ENCODE data around the gene RSAD2. TPM values are rescaled to one million over a fixed set of nuclear protein-coding genes. Genes with fewer than 3 reads are reported as not detected.

The RSAD2 gene
- total RNA-seq, result 1 to 10 TPM; 7.9 to 8.6 TPM

- ChIA-PET CTCF (interaction anchor here (0.6 to 5.7 kb wide), 6 partner anchors 11 to 166 kb away, joined by 3 to 40 read pairs (median 5); partner anchors contain the start of gene CMPK2), POLR2A (interaction anchor here (1.3 kb wide), 2 partner anchors 11 to 32 kb away, joined by 3 to 6 read pairs; no protein-coding TSS in a partner anchor)
- Mint-ChIP-seq H3K36me3 (no peaks in the 10 kb centered on the region), H3K9me3 (peaks cover 4% of the 10 kb centered on the region), H3K4me1 (ENCODE audit: low read depth) (peaks cover 52% of the 10 kb centered on the region), H3K4me3 (peak within 1 kb of the TSS; percentile 56), H3K27ac (peak within 1 kb of the TSS; percentile 15), H3K27me3 (peaks cover 2% of the 10 kb centered on the region)
- DNase-seq, result peak; percentile 39
- intact Hi-C loops (cut with micrococcal nuclease), result loop anchor here (1.0 to 2.0 kb wide), 3 partner anchors 11 to 42 kb away; no protein-coding TSS in a partner anchor
Measured at GRCh38 chr2:6877402-6878304, at the start of gene RSAD2. TSS of gene RSAD2 (plus strand) at chr2:6877777. CDS start at chr2:6877801, 24 bp downstream.

GRCh38 chr2:6828299-6828584, 49.3 kb upstream of the RSAD2 start:
- intact Hi-C loops (cut with micrococcal nuclease), result loop anchor here (5.0 kb wide), 1 partner anchor 89 kb away; the partner anchor contains the start of gene RNF144A
- ChIA-PET POLR2A (no interaction called here), CTCF (interaction anchor here (5.5 kb wide), 1 partner anchor 216 kb away, joined by 41 read pairs; no protein-coding TSS in a partner anchor)
- Mint-ChIP-seq H3K36me3 (peaks cover 8% of the 10 kb centered on the region), H3K27ac (no peak overlapping the region), H3K27me3 (no peaks in the 10 kb centered on the region), H3K9me3 (peaks cover 24% of the 10 kb centered on the region), H3K4me1 (ENCODE audit: low read depth) (peaks cover 13% of the 10 kb centered on the region), H3K4me3 (no peak overlapping the region)
- no peak for DNase-seq

GRCh38 chr2:6831229-6831628, 46.3 kb upstream of the RSAD2 start:
- no peak for DNase-seq
- H3K4me1 Mint-ChIP-seq (ENCODE audit: low read depth), result peaks cover 21% of the 10 kb centered on the region
- ChIA-PET POLR2A (no interaction called here), CTCF (interaction anchor here (2.0 kb wide), 1 partner anchor 213 kb away, joined by 5 read pairs; no protein-coding TSS in a partner anchor)
- no peaks in the 10 kb centered on the region for H3K27me3 Mint-ChIP-seq
- no peak overlapping the region for H3K4me3 Mint-ChIP-seq
- peaks cover 9% of the 10 kb centered on the region for H3K36me3 Mint-ChIP-seq
- intact Hi-C loops (cut with micrococcal nuclease), result no loop called here
- H3K9me3 Mint-ChIP-seq, result peaks cover 39% of the 10 kb centered on the region
- no peak overlapping the region for H3K27ac Mint-ChIP-seq

- CTCF ChIA-PET, result interaction anchor here (2.0 kb wide), 1 partner anchor 211 kb away, joined by 5 read pairs; no protein-coding TSS in a partner anchor
- DNase-seq, result no peak
- intact Hi-C loops (cut with micrococcal nuclease), result no loop called here
Measured at GRCh38 chr2:6832596-6833299, 44.8 kb upstream of the RSAD2 start.

GRCh38 chr2:6833300-6833604, 44.3 kb upstream of the RSAD2 start:
- peak overlapping the region; percentile 64 for H3K27ac Mint-ChIP-seq
- peak overlapping the region; percentile 13 for H3K4me3 Mint-ChIP-seq
- POLR2A ChIA-PET, result no interaction called here
- intact Hi-C loops (cut with micrococcal nuclease), result no loop called here
- peaks cover 14% of the 10 kb centered on the region for H3K4me1 Mint-ChIP-seq (ENCODE audit: low read depth)
- H3K9me3 Mint-ChIP-seq, result peaks cover 39% of the 10 kb centered on the region
- no peak for DNase-seq
- H3K27me3 Mint-ChIP-seq, result no peaks in the 10 kb centered on the region
- CTCF ChIA-PET, result no interaction called here
- peaks cover 9% of the 10 kb centered on the region for H3K36me3 Mint-ChIP-seq

More at GRCh38 chr2:6832596-6833299, 44.8 kb upstream of the RSAD2 start:
- H3K36me3 Mint-ChIP-seq, result peaks cover 9% of the 10 kb centered on the region
- peak overlapping the region; percentile 13 for H3K4me3 Mint-ChIP-seq
- H3K9me3 Mint-ChIP-seq, result peaks cover 39% of the 10 kb centered on the region
- H3K27me3 Mint-ChIP-seq, result no peaks in the 10 kb centered on the region
- H3K27ac Mint-ChIP-seq, result peak overlapping the region; percentile 64
- H3K4me1 Mint-ChIP-seq (ENCODE audit: low read depth), result peaks cover 17% of the 10 kb centered on the region
- POLR2A ChIA-PET, result no interaction called here

- ChIA-PET CTCF (no interaction called here), POLR2A (no interaction called here)
- Mint-ChIP-seq H3K36me3 (peaks cover 11% of the 10 kb centered on the region), H3K4me1 (ENCODE audit: low read depth) (peaks cover 14% of the 10 kb centered on the region), H3K27me3 (no peaks in the 10 kb centered on the region), H3K27ac (no peak overlapping the region), H3K9me3 (peaks cover 39% of the 10 kb centered on the region), H3K4me3 (no peak overlapping the region)
- DNase-seq, result no peak
- intact Hi-C loops (cut with micrococcal nuclease), result loop anchor here (2.0 kb wide), 1 partner anchor 31 kb away; the partner anchor contains the start of gene CMPK2
Measured at GRCh38 chr2:6834163-6834562, 43.4 kb upstream of the RSAD2 start.

- H3K27ac Mint-ChIP-seq, result no peak overlapping the region
- H3K4me3 Mint-ChIP-seq, result no peak overlapping the region
- peaks cover 14% of the 10 kb centered on the region for H3K4me1 Mint-ChIP-seq (ENCODE audit: low read depth)
- intact Hi-C loops (cut with micrococcal nuclease), result loop anchor here (1.0 to 2.0 kb wide), 2 partner anchors 29 to 42 kb away; partner anchors contain the start of genes CMPK2 and RSAD2
- H3K9me3 Mint-ChIP-seq, result peaks cover 40% of the 10 kb centered on the region
- DNase-seq, result no peak
- no peaks in the 10 kb centered on the region for H3K27me3 Mint-ChIP-seq
- peaks cover 15% of the 10 kb centered on the region for H3K36me3 Mint-ChIP-seq
- ChIA-PET POLR2A (no interaction called here), CTCF (interaction anchor here (1.0 to 1.1 kb wide), 2 partner anchors 26 to 110 kb away, joined by 3 read pairs; no protein-coding TSS in a partner anchor)
Measured at GRCh38 chr2:6835467-6835866, 42.1 kb upstream of the RSAD2 start.

- Mint-ChIP-seq H3K27me3 (no peaks in the 10 kb centered on the region), H3K4me3 (no peak overlapping the region), H3K9me3 (peaks cover 50% of the 10 kb centered on the region), H3K36me3 (peaks cover 21% of the 10 kb centered on the region), H3K4me1 (ENCODE audit: low read depth) (peaks cover 7% of the 10 kb centered on the region), H3K27ac (no peak overlapping the region)
- intact Hi-C loops (cut with micrococcal nuclease), result no loop called here
- CTCF ChIA-PET, result no interaction called here
- POLR2A ChIA-PET, result no interaction called here
- DNase-seq, result no peak
Measured at GRCh38 chr2:6838673-6839319, 38.8 kb upstream of the RSAD2 start.

GRCh38 chr2:6841537-6842287, 35.9 kb upstream of the RSAD2 start:
- Mint-ChIP-seq H3K36me3 (peaks cover 44% of the 10 kb centered on the region), H3K4me3 (no peak overlapping the region), H3K9me3 (peaks cover 67% of the 10 kb centered on the region), H3K27me3 (no peaks in the 10 kb centered on the region), H3K27ac (no peak overlapping the region), H3K4me1 (ENCODE audit: low read depth) (no peaks in the 10 kb centered on the region)
- intact Hi-C loops (cut with micrococcal nuclease), result no loop called here
- CTCF ChIA-PET, result interaction anchor here (0.5 to 0.8 kb wide), 2 partner anchors 25 to 1596 kb away, joined by 3 to 4 read pairs; partner anchors contain the start of gene CMPK2
- POLR2A ChIA-PET, result no interaction called here
- no peak for DNase-seq

GRCh38 chr2:6845312-6845711, 32.3 kb upstream of the RSAD2 start:
- intact Hi-C loops (cut with micrococcal nuclease), result no loop called here
- H3K4me3 Mint-ChIP-seq, result no peak overlapping the region
- no peaks in the 10 kb centered on the region for H3K27me3 Mint-ChIP-seq
- DNase-seq, result peak; percentile 19
- CTCF ChIA-PET, result no interaction called here
- peaks cover 67% of the 10 kb centered on the region for H3K36me3 Mint-ChIP-seq
- H3K4me1 Mint-ChIP-seq (ENCODE audit: low read depth), result no peaks in the 10 kb centered on the region
- H3K27ac Mint-ChIP-seq, result no peak overlapping the region
- POLR2A ChIA-PET, result no interaction called here
- peaks cover 89% of the 10 kb centered on the region for H3K9me3 Mint-ChIP-seq

GRCh38 chr2:6845903-6846302, 31.7 kb upstream of the RSAD2 start:
- H3K27me3 Mint-ChIP-seq, result no peaks in the 10 kb centered on the region
- peaks cover 87% of the 10 kb centered on the region for H3K9me3 Mint-ChIP-seq
- H3K4me3 Mint-ChIP-seq, result no peak overlapping the region
- H3K36me3 Mint-ChIP-seq, result peaks cover 73% of the 10 kb centered on the region
- CTCF ChIA-PET, result no interaction called here
- no peak overlapping the region for H3K27ac Mint-ChIP-seq
- no peak for DNase-seq
- H3K4me1 Mint-ChIP-seq (ENCODE audit: low read depth), result no peaks in the 10 kb centered on the region
- POLR2A ChIA-PET, result no interaction called here
- intact Hi-C loops (cut with micrococcal nuclease), result no loop called here
